Upper lobe of left lung (tissue), 4 donors: Measurements from ENCODE around the gene RNF130.

Source experiments
- EP300 ChIP-seq, 4 donors: sonication (generic); formaldehyde crosslinking; IDR thresholded peaks; one replicate each; pipeline ENCODE4 v1.5.1; 2017; ENCODE audit warnings: antibody characterized with exemption in 4 of 4, control low read depth in 2 of 4
- POLR2A ChIP-seq, 4 donors: fragments of 450-650 bp; IDR thresholded peaks; one replicate each; pipeline ENCODE4 v1.5.1; 2016 to 2017; ENCODE audit warnings: antibody characterized with exemption in 4 of 4, mild to moderate bottlenecking in 2 of 4

GRCh38 chr5:180081481-180081880 is 9.9 kb upstream of the RNF130 start:
- no peak for TF ChIP-seq POLR2A (IDR thresholded peaks at IDR 0.05)
- TF ChIP-seq EP300 (IDR thresholded peaks at IDR 0.05), result no peak
